HG03159 (cell line): ENCODE data around the gene GPR157.

Source experiments
- ATAC-seq: cut with Tn5 transposase; IDR thresholded peaks from one replicate; pipeline ENCODE4 v1.9.1; 2021; ENCODE audit warnings: mild to moderate bottlenecking, moderate library complexity; ENCODE audit not compliant: unreplicated experiment

The GPR157 gene

GRCh38 chr1:9065213-9065751 lies 63.6 kb downstream of the GPR157 start:
- no peak for ATAC-seq

GRCh38 chr1:9062846-9063245 lies 66.1 kb downstream of the GPR157 start:
- no peak for ATAC-seq

- ATAC-seq: no peak
These were observed 66.9 kb downstream of the GPR157 start for GRCh38 chr1:9062021-9062471.

- ATAC-seq: no peak
These were observed 67.5 kb downstream of the GPR157 start for GRCh38 chr1:9061252-9061960.

GRCh38 chr1:9059891-9060744 lies 68.8 kb downstream of the GPR157 start:
- no peak for ATAC-seq

GRCh38 chr1:9058465-9058864 lies 70.4 kb downstream of the GPR157 start:
- ATAC-seq: no peak

- ATAC-seq: no peak
These were observed 71.1 kb downstream of the GPR157 start for GRCh38 chr1:9057851-9058250.

GRCh38 chr1:9052272-9053049 lies 76.4 kb downstream of the GPR157 start:
- no peak for ATAC-seq

- no peak for ATAC-seq
These were observed 77.5 kb downstream of the GPR157 start for GRCh38 chr1:9051379-9051778.

GRCh38 chr1:9050803-9051202 lies 78.1 kb downstream of the GPR157 start:
- no peak for ATAC-seq
